Anterior cingulate cortex (tissue), 58 donors: ENCODE data around the gene WNK4.
A peak's percentile ranks its signal among the peaks of the same experiment; 100 is the strongest.

Experiments
- DNase-seq, 58 donors: peaks; one replicate each; lab custom pipeline; 2025; lab: John Stamatoyannopoulos, UW

WNK4 gene

GRCh38 chr17:42832213-42832933 lies 52.0 kb downstream of the WNK4 start:
- no peak for DNase-seq

GRCh38 chr17:42832934-42833766 lies 52.7 kb downstream of the WNK4 start, which contains the start of gene PSME3:
TSS of gene PSME3 (plus strand) at chr17:42833397. CDS start at chr17:42833632, 235 bp downstream.
- DNase-seq = peak; percentile 41 to 99 (median 91)

GRCh38 chr17:42833767-42834422 lies 53.5 kb downstream of the WNK4 start:
- DNase-seq = no peak

GRCh38 chr17:42835732-42836131 lies 55.3 kb downstream of the WNK4 start:
- DNase-seq = no peak

- DNase-seq = no peak
Measured at GRCh38 chr17:42841975-42842685, 61.7 kb downstream of the WNK4 start.

GRCh38 chr17:42843358-42843934 lies 63.0 kb downstream of the WNK4 start:
- DNase-seq = peak in 20 of 58 donors; percentile 2 to 53 (median 14)

- no peak for DNase-seq
Measured at GRCh38 chr17:42844271-42844670, 63.9 kb downstream of the WNK4 start, which contains the start of gene AOC2. TSS of gene AOC2 (plus strand) at chr17:42844580. CDS start at chr17:42844627, 47 bp downstream.

- no peak for DNase-seq
Measured at GRCh38 chr17:42844761-42845555, 64.5 kb downstream of the WNK4 start.

- no peak for DNase-seq
Measured at GRCh38 chr17:42845556-42845917, 65.1 kb downstream of the WNK4 start.

GRCh38 chr17:42845918-42846593 lies 65.6 kb downstream of the WNK4 start:
- DNase-seq = no peak
